Measurements from ENCODE around the gene FAM161B. TPM values are rescaled to one million over a fixed set of nuclear protein-coding genes. Genes with fewer than 3 reads are reported as not detected.

The FAM161B gene
- total RNA-seq, 1 experiment from 2014 or later, result 2.8 TPM

DNA sequence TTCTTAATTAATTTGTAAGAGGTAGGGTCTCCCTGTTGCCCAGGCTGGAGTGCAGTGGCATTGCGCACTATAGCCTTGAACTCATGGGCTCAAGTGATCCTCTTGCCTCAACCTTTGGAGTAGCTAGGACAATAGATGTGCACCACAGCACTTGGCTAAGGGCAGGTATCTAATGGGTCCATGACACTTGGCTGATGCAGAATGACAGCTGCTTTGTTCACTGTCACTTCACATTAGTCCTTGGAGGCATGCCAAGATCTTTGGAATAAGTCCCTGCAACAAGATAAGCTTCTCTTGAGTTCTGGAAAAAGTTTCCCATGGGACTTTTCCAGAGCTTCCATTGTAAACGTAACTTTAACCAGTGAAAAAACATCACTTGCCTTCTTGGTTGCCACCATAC, 23.6 kb upstream of the FAM161B start:
- CTCF ChIA-PET, result no interaction called here
- intact Hi-C loops (cut with micrococcal nuclease), result no loop called here
- H3F3A ChIP-seq (ENCODE audit: low read length, unreplicated experiment), result no peaks in the 10 kb centered on the region
- H4K20me1 ChIP-seq (ENCODE audit: low read length), result no peaks in the 10 kb centered on the region
- DNase-seq (no peak), ATAC-seq (no peak)
- H3K79me2 ChIP-seq (ENCODE audit: low read length), result no peaks in the 10 kb centered on the region
- H3K4me2 ChIP-seq (ENCODE audit: low read length), result no peak overlapping the region
- TF ChIP-seq EZH2 (IDR thresholded peaks at IDR 0.05; ENCODE audit: low read length, unreplicated experiment) (no peak), EZH2phosphoT487 (IDR thresholded peaks at IDR 0.05; ENCODE audit: borderline replicate concordance, low read length) (no peak)
- TF ChIP-seq, protein P1, sequence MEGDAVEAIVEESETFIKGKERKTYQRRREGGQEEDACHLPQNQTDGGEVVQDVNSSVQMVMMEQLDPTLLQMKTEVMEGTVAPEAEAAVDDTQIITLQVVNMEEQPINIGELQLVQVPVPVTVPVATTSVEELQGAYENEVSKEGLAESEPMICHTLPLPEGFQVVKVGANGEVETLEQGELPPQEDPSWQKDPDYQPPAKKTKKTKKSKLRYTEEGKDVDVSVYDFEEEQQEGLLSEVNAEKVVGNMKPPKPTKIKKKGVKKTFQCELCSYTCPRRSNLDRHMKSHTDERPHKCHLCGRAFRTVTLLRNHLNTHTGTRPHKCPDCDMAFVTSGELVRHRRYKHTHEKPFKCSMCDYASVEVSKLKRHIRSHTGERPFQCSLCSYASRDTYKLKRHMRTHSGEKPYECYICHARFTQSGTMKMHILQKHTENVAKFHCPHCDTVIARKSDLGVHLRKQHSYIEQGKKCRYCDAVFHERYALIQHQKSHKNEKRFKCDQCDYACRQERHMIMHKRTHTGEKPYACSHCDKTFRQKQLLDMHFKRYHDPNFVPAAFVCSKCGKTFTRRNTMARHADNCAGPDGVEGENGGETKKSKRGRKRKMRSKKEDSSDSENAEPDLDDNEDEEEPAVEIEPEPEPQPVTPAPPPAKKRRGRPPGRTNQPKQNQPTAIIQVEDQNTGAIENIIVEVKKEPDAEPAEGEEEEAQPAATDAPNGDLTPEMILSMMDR (conservative IDR thresholded peaks at IDR 0.05; ENCODE audit: low read depth, low read length), result no peak
- H3K4me3 ChIP-seq (ENCODE audit: low read length), result no peak overlapping the region
- H3K9ac ChIP-seq (ENCODE audit: low read length), result no peak overlapping the region
- H3K36me3 ChIP-seq (ENCODE audit: low read depth, low read length), result no peaks in the 10 kb centered on the region
- H3K4me1 ChIP-seq (ENCODE audit: insufficient read depth, low read length), result peaks cover 16% of the 10 kb centered on the region
- no peaks in the 10 kb centered on the region for H3K9me3 ChIP-seq (ENCODE audit: low read length)
- H3K27me3 ChIP-seq (ENCODE audit: low read length), result no peaks in the 10 kb centered on the region
- H3K27ac ChIP-seq (ENCODE audit: low read length), result no peak overlapping the region
- no TSS peak for BruUV-seq (replicated peaks)
- no peaks in the 10 kb centered on the region for H3K9me2 ChIP-seq (replicated peaks; ENCODE audit: low read length)
- POLR2A ChIA-PET (ENCODE audit: unreplicated experiment), result no interaction called here
- no peak overlapping the region for H2AFZ ChIP-seq (ENCODE audit: low read length)

DNA sequence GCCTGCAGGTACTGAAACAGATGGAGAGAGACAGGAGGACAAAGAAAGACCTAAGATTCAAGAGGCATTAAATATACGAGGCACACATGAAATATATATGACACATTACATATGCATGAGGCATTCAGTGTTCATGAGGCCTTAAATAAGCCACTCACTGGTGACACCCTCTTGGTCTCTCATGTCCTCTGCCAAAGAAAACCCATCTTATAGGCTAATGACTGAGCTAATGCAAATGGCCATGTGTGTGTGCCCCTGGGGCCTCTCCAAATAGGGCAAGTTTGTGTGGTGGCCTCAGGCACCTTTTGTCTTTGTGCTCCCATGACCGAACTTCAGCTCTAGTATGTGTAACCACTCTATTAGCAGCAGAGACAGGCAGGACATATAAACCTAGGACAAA, 19.0 kb upstream of the FAM161B start:
- intact Hi-C loops (cut with micrococcal nuclease), result no loop called here
- H3K4me3 ChIP-seq (ENCODE audit: low read length), result no peak overlapping the region
- no peak for ATAC-seq
- DNase-seq, result no peak
- no peaks in the 10 kb centered on the region for H4K20me1 ChIP-seq (ENCODE audit: low read length)
- ChIA-PET POLR2A (ENCODE audit: unreplicated experiment) (no interaction called here), CTCF (no interaction called here)
- no peaks in the 10 kb centered on the region for H3K9me2 ChIP-seq (replicated peaks; ENCODE audit: low read length)
- H2AFZ ChIP-seq (ENCODE audit: low read length), result no peak overlapping the region
- no peaks in the 10 kb centered on the region for H3K4me1 ChIP-seq (ENCODE audit: insufficient read depth, low read length)
- H3K27ac ChIP-seq (ENCODE audit: low read length), result no peak overlapping the region
- no peak for TF ChIP-seq EZH2 (IDR thresholded peaks at IDR 0.05; ENCODE audit: low read length, unreplicated experiment)
- TF ChIP-seq, protein P1 (conservative IDR thresholded peaks at IDR 0.05; ENCODE audit: low read depth, low read length), result no peak
- no peak for TF ChIP-seq EZH2phosphoT487 (IDR thresholded peaks at IDR 0.05; ENCODE audit: borderline replicate concordance, low read length)
- no peaks in the 10 kb centered on the region for H3K9me3 ChIP-seq (ENCODE audit: low read length)
- H3F3A ChIP-seq (ENCODE audit: low read length, unreplicated experiment), result no peaks in the 10 kb centered on the region
- no TSS peak for BruUV-seq (replicated peaks)
- no peak overlapping the region for H3K4me2 ChIP-seq (ENCODE audit: low read length)
- H3K9ac ChIP-seq (ENCODE audit: low read length), result no peak overlapping the region
- H3K27me3 ChIP-seq (ENCODE audit: low read length), result no peaks in the 10 kb centered on the region
- peaks cover 7% of the 10 kb centered on the region; the same call in 1 of the 2 replicates for H3K36me3 ChIP-seq (ENCODE audit: low read depth, low read length)
- H3K79me2 ChIP-seq (ENCODE audit: low read length), result no peaks in the 10 kb centered on the region

DNA sequence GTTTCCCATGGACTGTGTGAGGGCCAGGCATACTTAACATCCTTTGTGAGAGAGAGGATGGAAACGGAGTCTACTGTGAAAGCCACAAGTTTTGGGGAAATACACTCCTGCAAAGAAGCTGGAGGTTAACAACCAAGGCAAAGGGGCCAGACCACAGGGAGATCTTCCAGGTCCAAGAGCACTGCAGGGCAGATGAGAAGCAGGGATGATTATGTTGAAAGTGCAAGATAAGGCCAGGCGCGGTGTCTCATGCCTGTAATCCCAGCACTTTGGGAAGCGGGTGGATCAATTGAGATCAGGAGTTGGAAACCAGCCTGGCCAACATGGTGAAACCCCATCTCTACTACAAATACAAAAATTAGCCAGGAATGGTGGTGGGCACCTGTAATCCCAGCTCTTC, 15.3 kb upstream of the FAM161B start:
- Histone ChIP-seq H2AFZ (ENCODE audit: low read length) (no peak overlapping the region), H3K27me3 (ENCODE audit: low read length) (no peaks in the 10 kb centered on the region), H3F3A (ENCODE audit: low read length, unreplicated experiment) (no peaks in the 10 kb centered on the region), H3K79me2 (ENCODE audit: low read length) (no peaks in the 10 kb centered on the region), H3K36me3 (ENCODE audit: low read depth, low read length) (peaks cover 29% of the 10 kb centered on the region), H3K27ac (ENCODE audit: low read length) (no peak overlapping the region), H3K4me1 (ENCODE audit: insufficient read depth, low read length) (no peaks in the 10 kb centered on the region), H3K9me2 (replicated peaks; ENCODE audit: low read length) (no peaks in the 10 kb centered on the region), H4K20me1 (ENCODE audit: low read length) (no peaks in the 10 kb centered on the region), H3K9me3 (ENCODE audit: low read length) (no peaks in the 10 kb centered on the region), H3K4me3 (ENCODE audit: low read length) (no peak overlapping the region), H3K4me2 (ENCODE audit: low read length) (no peak overlapping the region), H3K9ac (ENCODE audit: low read length) (no peak overlapping the region)
- BruUV-seq (replicated peaks), result no TSS peak
- ATAC-seq (no peak), DNase-seq (no peak)
- CTCF ChIA-PET, result no interaction called here
- TF ChIP-seq EZH2 (IDR thresholded peaks at IDR 0.05; ENCODE audit: low read length, unreplicated experiment), result no peak
- TF ChIP-seq EZH2phosphoT487 (IDR thresholded peaks at IDR 0.05; ENCODE audit: borderline replicate concordance, low read length), result no peak
- POLR2A ChIA-PET (ENCODE audit: unreplicated experiment), result no interaction called here
- intact Hi-C loops (cut with micrococcal nuclease), result no loop called here
